Activated naive CD4-positive, alpha-beta T cell treated with Interleukin-2 at 50 U/mL for 16 hours (primary cell): ENCODE measurements around the gene CUL4A.
"Not testable (repeated sequence)": the region's sequence is repeated elsewhere in the genome, so short reads cannot be mapped to it uniquely, and the experiment has no call there.

Source experiments
- DNase-seq: peaks from one replicate; pipeline ENCODE4 v3.0.0-alpha.2; 2020

The CUL4A gene

GRCh38 chr13:113209759-113210421, 477 bp downstream of the CUL4A start:
- peak; percentile 74 for DNase-seq

- no peak for DNase-seq
Measured at GRCh38 chr13:113210833-113211232, 1.4 kb downstream of the CUL4A start.

GRCh38 chr13:113211774-113212173, 2.4 kb downstream of the CUL4A start:
- peak; percentile 16 for DNase-seq

GRCh38 chr13:113216254-113217048, 7.0 kb downstream of the CUL4A start:
- no peak for DNase-seq

- DNase-seq, result no peak
Measured at GRCh38 chr13:113218586-113218985, 9.2 kb downstream of the CUL4A start.

GRCh38 chr13:113219256-113219940, 10.0 kb downstream of the CUL4A start:
- no peak for DNase-seq

- DNase-seq, result no peak
Measured at GRCh38 chr13:113220141-113220598, 10.8 kb downstream of the CUL4A start.

- peak; percentile 15 for DNase-seq
Measured at GRCh38 chr13:113220877-113221276, 11.5 kb downstream of the CUL4A start.

- no peak for DNase-seq
Measured at GRCh38 chr13:113223070-113223469, 13.7 kb downstream of the CUL4A start.

- no peak for DNase-seq
Measured at GRCh38 chr13:113224486-113224885, 15.1 kb downstream of the CUL4A start.

- no peak for DNase-seq
Measured at GRCh38 chr13:113225515-113225914, 16.1 kb downstream of the CUL4A start.

- DNase-seq, result no peak
Measured at GRCh38 chr13:113226873-113227450, 17.5 kb downstream of the CUL4A start.

- no peak for DNase-seq
Measured at GRCh38 chr13:113229161-113229560, 19.7 kb downstream of the CUL4A start.

GRCh38 chr13:113229791-113230190, 20.4 kb downstream of the CUL4A start:
- DNase-seq, result no peak

- DNase-seq, result peak; percentile 29
Measured at GRCh38 chr13:113231306-113232207, 22.1 kb downstream of the CUL4A start.

- no peak for DNase-seq
Measured at GRCh38 chr13:113232208-113233003, 23.0 kb downstream of the CUL4A start.

GRCh38 chr13:113233101-113233500, 23.7 kb downstream of the CUL4A start:
- no peak for DNase-seq

- no peak for DNase-seq
Measured at GRCh38 chr13:113238536-113238935, 29.1 kb downstream of the CUL4A start.

- no peak for DNase-seq
Measured at GRCh38 chr13:113239357-113239756, 29.9 kb downstream of the CUL4A start.

GRCh38 chr13:113239986-113240385, 30.6 kb downstream of the CUL4A start:
- no peak for DNase-seq

- not testable (repeated sequence) for DNase-seq
Measured at GRCh38 chr13:113241623-113242022, 32.2 kb downstream of the CUL4A start.
